ENCODE results near the gene VCPKMT.

GRCh38 chr14:50083467-50084337, 32.7 kb downstream of the VCPKMT start:
- TF ChIP-seq CTCF (IDR thresholded peaks at IDR 0.05) (no peak), EZH2phosphoT487 (IDR thresholded peaks at IDR 0.05) (no peak), EZH2 (IDR thresholded peaks at IDR 0.05) (no peak)

Data from neural progenitor cell (in vitro differentiated cells).